Loucy (cell line): ENCODE data around the gene SAXO1.
A peak's percentile ranks its signal among the peaks of the same experiment; 100 is the strongest.

Experiments
- H2AFZ ChIP-seq: fragments of 200-600 bp; sonication (generic); 2 replicates; pipeline ENCODE4 v1.6.0; 2016; ENCODE audit warnings: antibody characterized with exemption, mild to moderate bottlenecking, low read length, moderate library complexity
- H3F3A ChIP-seq: fragments of 200-600 bp; 2 replicates; pipeline ENCODE4 v1.6.0; 2016; ENCODE audit warnings: antibody characterized with exemption, low read depth, mild to moderate bottlenecking
- H3K27me3 ChIP-seq: fragments of 200-600 bp; sonication (generic); 2 replicates; pipeline ENCODE4 v1.6.1; 2014; ENCODE audit warnings: low read length, mild to moderate bottlenecking; ENCODE audit not compliant: insufficient read depth, poor library complexity, severe bottlenecking
- H3K36me3 ChIP-seq: fragments of 200-600 bp; sonication (generic); 2 replicates; pipeline ENCODE4 v1.6.1; 2016; ENCODE audit warnings: low read length; ENCODE audit not compliant: insufficient read depth
- H3K4me1 ChIP-seq: fragments of 200-600 bp; sonication (generic); 2 replicates; pipeline ENCODE4 v1.5.1; 2014; ENCODE audit warnings: low read length, mild to moderate bottlenecking; ENCODE audit not compliant: insufficient read depth, poor library complexity, severe bottlenecking
- H3K4me2 ChIP-seq: fragments of 200-600 bp; sonication (generic); 2 replicates; pipeline ENCODE4 v1.6.0; 2014; ENCODE audit warnings: antibody characterized with exemption, low read length, low read depth, mild to moderate bottlenecking; ENCODE audit not compliant: poor library complexity, severe bottlenecking
- H3K4me3 ChIP-seq: fragments of 200-600 bp; sonication (generic); 2 replicates; pipeline ENCODE4 v1.5.1; 2014; ENCODE audit warnings: low read length, mild to moderate bottlenecking, mixed read lengths; ENCODE audit not compliant: poor library complexity, severe bottlenecking
- H3K79me2 ChIP-seq: fragments of 200-600 bp; sonication (generic); 2 replicates; pipeline ENCODE4 v1.6.1; 2014; ENCODE audit warnings: low read length; ENCODE audit not compliant: insufficient read depth
- H3K9ac ChIP-seq: fragments of 200-600 bp; sonication (generic); 2 replicates; pipeline ENCODE4 v1.6.0; 2014; ENCODE audit warnings: mild to moderate bottlenecking, low read depth, low read length, moderate library complexity; ENCODE audit not compliant: poor library complexity, severe bottlenecking
- H3K9me2 ChIP-seq: fragments of 200-600 bp; sonication (generic); replicated peaks from 2 replicates; pipeline ENCODE4 v1.6.1; 2016; ENCODE audit warnings: low read depth, low read length, mixed read lengths
- H3K9me3 ChIP-seq: fragments of 200-600 bp; sonication (generic); 2 replicates; pipeline ENCODE4 v1.6.1; 2014; ENCODE audit warnings: mild to moderate bottlenecking, antibody characterized with exemption, low read length, low read depth; ENCODE audit not compliant: insufficient read depth
- H4K20me1 ChIP-seq: fragments of 200-600 bp; sonication (generic); 2 replicates; pipeline ENCODE4 v1.6.0; 2014; ENCODE audit warnings: antibody characterized with exemption, low read length, mild to moderate bottlenecking; ENCODE audit not compliant: insufficient read depth, poor library complexity, severe bottlenecking
- CTCF ChIP-seq: fragments of 200-600 bp; sonication (generic); conservative IDR thresholded peaks from 2 replicates; pipeline ENCODE4 v1.5.1; 2014; ENCODE audit warnings: mild to moderate bottlenecking, antibody characterized with exemption, low read length
- EZH2phosphoT487 ChIP-seq: fragments of 200-600 bp; IDR thresholded peaks from 2 replicates; pipeline ENCODE4 v1.6.1; 2018; ENCODE audit warnings: antibody characterized with exemption, mild to moderate bottlenecking, moderate library complexity, borderline replicate concordance

Gene SAXO1

GRCh38 chr9:18910435-18910834, 122.6 kb downstream of the SAXO1 start:
- Histone ChIP-seq H3K36me3 (no peaks in the 10 kb centered on the region), H3K4me2 (peak overlapping the region; percentile 19), H4K20me1 (no peaks in the 10 kb centered on the region), H3K27me3 (no peaks in the 10 kb centered on the region), H3K9ac (no peak overlapping the region), H2AFZ (peak overlapping the region; percentile 51), H3K9me3 (no peaks in the 10 kb centered on the region), H3K9me2 (no peaks in the 10 kb centered on the region), H3K4me1 (peaks cover 43% of the 10 kb centered on the region), H3K79me2 (no peaks in the 10 kb centered on the region), H3K4me3 (no peak overlapping the region), H3F3A (no peaks in the 10 kb centered on the region)
- TF ChIP-seq EZH2phosphoT487 (no peak), CTCF (no peak)

GRCh38 chr9:18909140-18910018, 123.6 kb downstream of the SAXO1 start:
- H3K4me1 ChIP-seq = peaks cover 49% of the 10 kb centered on the region
- H3K36me3 ChIP-seq = no peaks in the 10 kb centered on the region
- TF ChIP-seq EZH2phosphoT487 = no peak
- TF ChIP-seq CTCF = no peak
- H4K20me1 ChIP-seq = no peaks in the 10 kb centered on the region
- no peaks in the 10 kb centered on the region for H3K27me3 ChIP-seq
- H3K4me3 ChIP-seq = no peak overlapping the region
- no peaks in the 10 kb centered on the region for H3K79me2 ChIP-seq
- H3K9me3 ChIP-seq = no peaks in the 10 kb centered on the region
- no peaks in the 10 kb centered on the region for H3F3A ChIP-seq
- no peak overlapping the region for H3K9ac ChIP-seq
- no peak overlapping the region for H3K4me2 ChIP-seq
- H3K9me2 ChIP-seq = no peaks in the 10 kb centered on the region
- H2AFZ ChIP-seq = 0 out of 2 replicates have a peak overlapping the region, but pooled peaks have one; percentile 14

- no peak for TF ChIP-seq CTCF
- TF ChIP-seq EZH2phosphoT487 = no peak
- Histone ChIP-seq H3K27me3 (no peaks in the 10 kb centered on the region), H3K4me2 (no peak overlapping the region), H3K9me3 (no peaks in the 10 kb centered on the region), H3K4me3 (no peak overlapping the region), H3K9ac (no peak overlapping the region), H3K4me1 (peaks cover 49% of the 10 kb centered on the region), H3F3A (no peaks in the 10 kb centered on the region), H3K79me2 (no peaks in the 10 kb centered on the region), H3K9me2 (no peaks in the 10 kb centered on the region), H3K36me3 (no peaks in the 10 kb centered on the region), H4K20me1 (no peaks in the 10 kb centered on the region), H2AFZ (peak overlapping the region; percentile 14)
Observed at GRCh38 chr9:18907927-18908625, 124.9 kb downstream of the SAXO1 start.
